Measurements from ENCODE around the gene ASCL4. TPM values are rescaled to one million over a fixed set of nuclear protein-coding genes. Genes with fewer than 3 reads are reported as not detected.
A peak's percentile ranks its signal among the peaks of the same experiment; 100 is the strongest.

Gene ASCL4
- total and polyA plus RNA-seq, 2 of the 13 experiments (the other 11 are each of a cell fraction or from before 2014, with no cell fraction given), result not detected

DNA sequence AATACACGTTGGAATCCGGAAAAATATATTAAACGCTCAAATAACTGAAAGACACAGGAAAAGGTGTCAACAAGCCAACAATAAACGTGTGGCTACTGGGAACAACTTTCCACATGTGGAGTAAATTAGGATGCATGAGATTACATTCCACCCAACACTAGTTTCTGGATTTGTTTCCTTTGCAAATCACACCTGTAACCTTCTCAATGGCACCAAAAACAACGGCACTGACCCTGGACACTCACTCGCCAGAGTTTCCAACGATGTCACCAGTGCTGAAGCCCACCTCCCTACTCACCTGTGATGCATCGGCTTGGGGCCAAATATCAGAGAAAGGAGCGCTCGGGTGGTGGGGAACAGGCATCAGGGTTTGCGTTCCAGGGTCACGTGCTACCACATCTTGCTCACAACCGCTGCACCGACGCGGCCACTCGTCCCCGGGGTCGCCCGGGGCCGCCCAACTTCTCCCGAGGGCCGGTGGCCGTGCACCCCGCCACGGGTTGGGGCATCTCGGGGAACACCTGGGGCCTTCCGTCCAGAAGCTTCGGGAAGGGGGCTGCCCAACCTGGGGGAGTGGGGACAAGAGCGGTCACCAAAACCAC is 14.2 kb upstream of the ASCL4 start (continued):
- no peak for TF ChIP-seq ZNF512B (CRISPR knock-in tag; IDR thresholded peaks at IDR 0.05; ENCODE audit: borderline replicate concordance)
- TF ChIP-seq SOX6 (IDR thresholded peaks at IDR 0.05), result no peak
- TF ChIP-seq SOX6 (CRISPR knock-in tag; IDR thresholded peaks at IDR 0.05), result peak; percentile 41; the same call in 1 of the 2 replicates
- no peak for TF ChIP-seq ZKSCAN1 (IDR thresholded peaks at IDR 0.05; ENCODE audit: low read length)
- TF ChIP-seq, protein P1, sequence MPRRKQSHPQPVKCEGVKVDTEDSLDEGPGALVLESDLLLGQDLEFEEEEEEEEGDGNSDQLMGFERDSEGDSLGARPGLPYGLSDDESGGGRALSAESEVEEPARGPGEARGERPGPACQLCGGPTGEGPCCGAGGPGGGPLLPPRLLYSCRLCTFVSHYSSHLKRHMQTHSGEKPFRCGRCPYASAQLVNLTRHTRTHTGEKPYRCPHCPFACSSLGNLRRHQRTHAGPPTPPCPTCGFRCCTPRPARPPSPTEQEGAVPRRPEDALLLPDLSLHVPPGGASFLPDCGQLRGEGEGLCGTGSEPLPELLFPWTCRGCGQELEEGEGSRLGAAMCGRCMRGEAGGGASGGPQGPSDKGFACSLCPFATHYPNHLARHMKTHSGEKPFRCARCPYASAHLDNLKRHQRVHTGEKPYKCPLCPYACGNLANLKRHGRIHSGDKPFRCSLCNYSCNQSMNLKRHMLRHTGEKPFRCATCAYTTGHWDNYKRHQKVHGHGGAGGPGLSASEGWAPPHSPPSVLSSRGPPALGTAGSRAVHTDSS (CRISPR knock-in tag; conservative IDR thresholded peaks at IDR 0.05), result no peak
- TF ChIP-seq ZNF253 (CRISPR knock-in tag; IDR thresholded peaks at IDR 0.05; ENCODE audit: borderline replicate concordance), result no peak
- TF ChIP-seq, protein P2, sequence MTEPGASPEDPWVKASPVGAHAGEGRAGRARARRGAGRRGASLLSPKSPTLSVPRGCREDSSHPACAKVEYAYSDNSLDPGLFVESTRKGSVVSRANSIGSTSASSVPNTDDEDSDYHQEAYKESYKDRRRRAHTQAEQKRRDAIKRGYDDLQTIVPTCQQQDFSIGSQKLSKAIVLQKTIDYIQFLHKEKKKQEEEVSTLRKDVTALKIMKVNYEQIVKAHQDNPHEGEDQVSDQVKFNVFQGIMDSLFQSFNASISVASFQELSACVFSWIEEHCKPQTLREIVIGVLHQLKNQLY (CRISPR knock-in tag; IDR thresholded peaks at IDR 0.05), result no peak
- TF ChIP-seq TBP (CRISPR knock-in tag; IDR thresholded peaks at IDR 0.05), result no peak
- TF ChIP-seq, protein P3, sequence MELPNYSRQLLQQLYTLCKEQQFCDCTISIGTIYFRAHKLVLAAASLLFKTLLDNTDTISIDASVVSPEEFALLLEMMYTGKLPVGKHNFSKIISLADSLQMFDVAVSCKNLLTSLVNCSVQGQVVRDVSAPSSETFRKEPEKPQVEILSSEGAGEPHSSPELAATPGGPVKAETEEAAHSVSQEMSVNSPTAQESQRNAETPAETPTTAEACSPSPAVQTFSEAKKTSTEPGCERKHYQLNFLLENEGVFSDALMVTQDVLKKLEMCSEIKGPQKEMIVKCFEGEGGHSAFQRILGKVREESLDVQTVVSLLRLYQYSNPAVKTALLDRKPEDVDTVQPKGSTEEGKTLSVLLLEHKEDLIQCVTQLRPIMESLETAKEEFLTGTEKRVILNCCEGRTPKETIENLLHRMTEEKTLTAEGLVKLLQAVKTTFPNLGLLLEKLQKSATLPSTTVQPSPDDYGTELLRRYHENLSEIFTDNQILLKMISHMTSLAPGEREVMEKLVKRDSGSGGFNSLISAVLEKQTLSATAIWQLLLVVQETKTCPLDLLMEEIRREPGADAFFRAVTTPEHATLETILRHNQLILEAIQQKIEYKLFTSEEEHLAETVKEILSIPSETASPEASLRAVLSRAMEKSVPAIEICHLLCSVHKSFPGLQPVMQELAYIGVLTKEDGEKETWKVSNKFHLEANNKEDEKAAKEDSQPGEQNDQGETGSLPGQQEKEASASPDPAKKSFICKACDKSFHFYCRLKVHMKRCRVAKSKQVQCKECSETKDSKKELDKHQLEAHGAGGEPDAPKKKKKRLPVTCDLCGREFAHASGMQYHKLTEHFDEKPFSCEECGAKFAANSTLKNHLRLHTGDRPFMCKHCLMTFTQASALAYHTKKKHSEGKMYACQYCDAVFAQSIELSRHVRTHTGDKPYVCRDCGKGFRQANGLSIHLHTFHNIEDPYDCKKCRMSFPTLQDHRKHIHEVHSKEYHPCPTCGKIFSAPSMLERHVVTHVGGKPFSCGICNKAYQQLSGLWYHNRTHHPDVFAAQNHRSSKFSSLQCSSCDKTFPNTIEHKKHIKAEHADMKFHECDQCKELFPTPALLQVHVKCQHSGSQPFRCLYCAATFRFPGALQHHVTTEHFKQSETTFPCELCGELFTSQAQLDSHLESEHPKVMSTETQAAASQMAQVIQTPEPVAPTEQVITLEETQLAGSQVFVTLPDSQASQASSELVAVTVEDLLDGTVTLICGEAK (IDR thresholded peaks at IDR 0.05), result no peak
- TF ChIP-seq, protein P3 (CRISPR knock-in tag; IDR thresholded peaks at IDR 0.05), result no peak; the same call in 1 of the 2 replicates
- no peak for TF ChIP-seq ZNF12 (CRISPR knock-in tag; IDR thresholded peaks at IDR 0.05)
